Neural crest cell (in vitro differentiated cells): ENCODE measurements around the gene UBXN6. TPM values are rescaled to one million over a fixed set of nuclear protein-coding genes. Genes with fewer than 3 reads are reported as not detected.

Experiments
- DNase-seq: peaks from one replicate; pipeline ENCODE4 v3.0.0; 2021; ENCODE audit warnings: low read depth, mixed read lengths, low spot score
- H3K27ac Mint-ChIP-seq: one replicate; pipeline ENCODE4 v1.8.0; 2021; ENCODE audit warnings: mild to moderate bottlenecking, mixed read lengths; ENCODE audit not compliant: unreplicated experiment
- H3K27me3 Mint-ChIP-seq: 2 replicates; pipeline ENCODE4 v1.8.0; 2021; ENCODE audit warnings: low read depth, mild to moderate bottlenecking, mixed read lengths
- H3K36me3 Mint-ChIP-seq: 2 replicates; pipeline ENCODE4 v1.8.0; 2021; ENCODE audit warnings: low read depth, mild to moderate bottlenecking, mixed read lengths
- H3K4me1 Mint-ChIP-seq: 2 replicates; pipeline ENCODE4 v1.8.0; 2021; ENCODE audit warnings: mixed read lengths
- H3K4me3 Mint-ChIP-seq: one replicate; pipeline ENCODE4 v1.8.0; 2021; ENCODE audit warnings: mild to moderate bottlenecking, mixed read lengths
- H3K9me3 Mint-ChIP-seq: 2 replicates; pipeline ENCODE4 v1.8.0; 2021; ENCODE audit warnings: mixed read lengths
- CTCF ChIP-seq: fragments of 200-600 bp; sonication (generic); conservative IDR thresholded peaks from 2 replicates; pipeline ENCODE4 v1.5.0; 2021; ENCODE audit warnings: antibody characterized with exemption, mild to moderate bottlenecking
- total RNA-seq: library from RNA; stranded (reverse); gene quantifications from 2 replicates; pipeline ENCODE4 v1.2.1, GENCODE V29; 2021

Gene UBXN6
- total RNA-seq, 1 donor from 2014 or later, result 40.9 TPM

DNA sequence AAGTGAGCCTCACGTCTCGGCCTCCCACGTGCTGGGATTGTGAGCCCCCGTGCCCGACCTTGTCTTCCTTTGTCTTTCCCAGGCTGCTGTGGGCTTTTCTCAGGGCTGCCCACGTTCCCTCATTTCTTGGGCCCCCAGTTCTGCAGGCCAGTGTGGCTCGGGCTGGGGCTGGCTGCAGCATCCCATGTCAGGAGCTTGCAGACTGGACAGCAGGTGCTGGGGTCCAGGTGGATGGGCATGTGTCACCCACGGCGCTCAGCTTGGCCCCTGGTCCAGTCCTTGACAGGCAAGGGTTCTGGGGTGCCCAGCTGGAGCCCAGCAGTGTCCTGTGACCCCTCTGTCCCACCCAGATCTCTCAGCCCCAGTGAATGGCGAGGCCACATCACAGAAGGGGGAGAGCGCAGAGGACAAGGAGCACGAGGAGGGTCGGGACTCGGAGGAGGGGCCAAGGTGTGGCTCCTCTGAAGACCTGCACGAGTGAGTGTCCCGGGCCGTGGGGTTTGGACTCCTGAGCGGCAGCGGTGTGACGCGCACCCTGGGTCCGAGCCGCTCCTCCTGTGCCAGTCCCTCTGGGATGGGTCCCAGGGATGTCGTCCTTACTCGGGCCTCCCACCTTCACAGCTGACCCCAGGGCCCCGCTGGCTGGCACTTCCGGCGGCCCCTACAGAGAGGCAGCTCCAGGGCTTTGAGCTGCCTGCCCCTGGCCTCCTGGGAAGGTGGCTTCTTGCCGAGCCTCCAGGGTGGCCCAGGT lies 43.4 kb upstream of the UBXN6 start:
- no peak for DNase-seq
- TF ChIP-seq CTCF, result no peak
- H3K9me3 Mint-ChIP-seq, result no peaks in the 10 kb centered on the region
- no peaks in the 10 kb centered on the region for H3K27me3 Mint-ChIP-seq
- no peak overlapping the region for H3K27ac Mint-ChIP-seq
- no peaks in the 10 kb centered on the region for H3K4me1 Mint-ChIP-seq
- no peaks in the 10 kb centered on the region for H3K36me3 Mint-ChIP-seq
- H3K4me3 Mint-ChIP-seq, result no peak overlapping the region

DNA sequence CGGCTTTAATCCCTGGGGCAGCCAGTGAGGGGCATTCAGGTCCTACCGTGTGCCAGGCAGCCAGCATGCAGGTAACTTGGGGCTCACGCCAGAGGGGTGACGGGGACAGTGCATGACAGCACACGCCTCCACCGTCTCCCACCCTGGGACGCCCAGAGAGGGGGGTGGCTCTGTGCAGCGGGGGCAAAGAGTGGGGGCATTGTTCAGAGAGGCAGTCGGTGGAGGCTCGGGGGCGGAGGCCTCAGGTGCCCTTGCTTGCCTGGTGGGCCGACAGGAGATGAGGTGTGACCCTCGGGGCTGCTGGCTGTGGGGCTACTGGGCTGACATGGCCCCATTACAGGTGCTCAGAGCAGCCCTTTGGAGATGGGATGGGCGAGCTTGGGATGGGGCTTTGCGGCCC lies 42.3 kb upstream of the UBXN6 start:
- no peak for DNase-seq
- H3K36me3 Mint-ChIP-seq, result no peaks in the 10 kb centered on the region

DNA sequence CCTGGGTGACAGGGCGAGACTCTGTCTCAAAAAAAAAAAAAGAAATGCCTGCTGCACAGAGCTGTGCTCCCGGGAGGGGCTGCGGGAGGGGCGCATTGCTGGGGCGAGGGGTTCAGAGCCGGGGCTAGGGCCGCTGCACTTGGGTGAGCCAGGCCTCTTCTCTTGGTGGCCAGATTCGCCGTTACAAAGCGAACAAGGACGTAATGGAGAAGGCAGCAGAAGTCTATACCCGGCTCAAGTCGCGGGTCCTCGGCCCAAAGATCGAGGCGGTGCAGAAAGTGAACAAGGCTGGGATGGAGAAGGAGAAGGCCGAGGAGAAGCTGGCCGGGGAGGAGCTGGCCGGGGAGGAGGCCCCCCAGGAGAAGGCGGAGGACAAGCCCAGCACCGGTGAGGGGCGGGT lies 41.7 kb upstream of the UBXN6 start:
- H3K27me3 Mint-ChIP-seq, result no peaks in the 10 kb centered on the region
- no peak for TF ChIP-seq CTCF
- no peak overlapping the region for H3K27ac Mint-ChIP-seq
- H3K4me1 Mint-ChIP-seq, result no peaks in the 10 kb centered on the region
- H3K9me3 Mint-ChIP-seq, result no peaks in the 10 kb centered on the region
- H3K4me3 Mint-ChIP-seq, result no peak overlapping the region
- no peak for DNase-seq
- no peaks in the 10 kb centered on the region for H3K36me3 Mint-ChIP-seq

More for the DNA sequence above, 42.3 kb upstream of the UBXN6 start:
- no peak overlapping the region for H3K4me3 Mint-ChIP-seq
- H3K27me3 Mint-ChIP-seq, result no peaks in the 10 kb centered on the region
- no peaks in the 10 kb centered on the region for H3K4me1 Mint-ChIP-seq
- H3K27ac Mint-ChIP-seq, result no peak overlapping the region
- no peak for TF ChIP-seq CTCF
- H3K9me3 Mint-ChIP-seq, result no peaks in the 10 kb centered on the region

DNA sequence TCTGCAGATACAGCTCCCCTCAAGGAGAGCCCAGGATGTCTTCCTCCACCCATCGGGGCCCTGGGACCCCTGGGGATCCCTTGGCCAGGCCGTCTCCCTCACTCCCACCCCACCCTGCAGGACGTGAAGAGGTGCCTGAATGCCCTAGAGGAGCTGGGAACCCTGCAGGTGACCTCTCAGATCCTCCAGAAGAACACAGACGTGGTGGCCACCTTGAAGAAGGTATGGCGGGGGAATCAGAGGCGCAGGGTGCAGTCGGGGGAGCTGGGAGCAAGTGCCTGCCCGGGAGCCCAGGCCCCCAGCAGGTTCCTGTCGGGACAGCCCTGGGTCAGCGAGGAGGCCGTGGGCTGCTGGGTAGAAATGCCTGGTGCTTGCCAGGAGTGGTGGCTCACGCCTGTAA lies 41.1 kb upstream of the UBXN6 start:
- Mint-ChIP-seq H3K27ac (no peak overlapping the region), H3K4me3 (no peak overlapping the region), H3K4me1 (no peaks in the 10 kb centered on the region), H3K27me3 (no peaks in the 10 kb centered on the region), H3K36me3 (no peaks in the 10 kb centered on the region), H3K9me3 (no peaks in the 10 kb centered on the region)
- no peak for TF ChIP-seq CTCF
- no peak for DNase-seq

- H3K36me3 Mint-ChIP-seq, result no peaks in the 10 kb centered on the region
- H3K4me3 Mint-ChIP-seq, result no peak overlapping the region
- DNase-seq, result no peak
- TF ChIP-seq CTCF, result no peak
- no peak overlapping the region for H3K27ac Mint-ChIP-seq
- no peaks in the 10 kb centered on the region for H3K9me3 Mint-ChIP-seq
- no peaks in the 10 kb centered on the region for H3K27me3 Mint-ChIP-seq
- no peaks in the 10 kb centered on the region for H3K4me1 Mint-ChIP-seq
These were observed 40.3 kb upstream of the UBXN6 start for GRCh38 chr19:4497770-4498389.
